DMS53 treated with DMSO at 0.1 percent for 48 hours (cell line): Measurements from ENCODE around the gene APOL4.
"Not testable (repeated sequence)": the region's sequence is repeated elsewhere in the genome, so short reads cannot be mapped to it uniquely, and the experiment has no call there.

ENCODE experiments used
- DNase-seq: peaks from one replicate; lab custom pipeline; 2025; ENCODE audit not compliant: unreplicated experiment; lab: John Stamatoyannopoulos, UW

The APOL4 gene

GRCh38 chr22:36187862-36188261 is 13.7 kb downstream of the APOL4 start:
- not testable (repeated sequence) for DNase-seq

GRCh38 chr22:36185828-36186624 is 15.6 kb downstream of the APOL4 start:
- DNase-seq: no peak

- DNase-seq: no peak
Observed at GRCh38 chr22:36184433-36185025, 17.1 kb downstream of the APOL4 start.

GRCh38 chr22:36183446-36183845 is 18.2 kb downstream of the APOL4 start:
- no peak for DNase-seq

DNA sequence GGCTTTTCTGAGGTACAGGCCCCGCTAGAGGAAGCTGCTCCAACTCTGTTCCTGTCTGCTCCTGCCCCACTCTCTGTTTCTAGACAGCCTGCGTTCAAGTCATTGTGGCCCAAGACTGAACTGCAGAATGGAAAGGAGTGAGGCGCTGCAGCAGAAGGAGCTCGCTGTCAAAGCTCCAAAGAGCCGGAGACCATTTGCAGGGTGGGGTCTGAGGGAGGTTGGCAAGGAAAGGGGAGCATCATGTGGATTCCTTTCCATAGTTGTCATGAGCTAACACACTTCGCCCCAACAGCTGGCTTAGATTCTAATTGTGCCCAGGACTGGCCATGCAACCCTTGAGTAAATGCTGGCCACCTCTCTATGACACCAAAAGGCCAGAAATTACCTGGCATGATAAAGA is 18.8 kb downstream of the APOL4 start:
- DNase-seq: no peak

DNA sequence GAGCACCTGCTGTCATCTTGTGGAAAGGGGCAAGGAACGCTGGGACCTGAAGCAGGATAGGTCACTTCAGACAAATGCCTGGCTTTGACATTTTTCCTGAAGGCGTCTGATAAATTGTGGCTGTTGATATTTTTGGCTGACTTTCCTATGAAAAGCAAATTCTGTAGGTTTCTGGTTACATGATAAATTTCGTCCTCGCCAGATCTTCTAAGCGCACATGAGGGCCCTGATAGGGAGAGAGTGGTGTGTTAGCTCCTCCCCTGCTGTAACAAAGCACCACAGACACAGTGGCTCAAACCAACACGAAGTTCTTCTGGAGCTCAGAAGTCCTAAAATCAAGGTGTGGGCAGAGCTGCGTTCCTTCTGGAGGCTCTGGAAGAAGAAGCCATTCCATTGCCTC is 19.6 kb downstream of the APOL4 start:
- DNase-seq: no peak

DNA sequence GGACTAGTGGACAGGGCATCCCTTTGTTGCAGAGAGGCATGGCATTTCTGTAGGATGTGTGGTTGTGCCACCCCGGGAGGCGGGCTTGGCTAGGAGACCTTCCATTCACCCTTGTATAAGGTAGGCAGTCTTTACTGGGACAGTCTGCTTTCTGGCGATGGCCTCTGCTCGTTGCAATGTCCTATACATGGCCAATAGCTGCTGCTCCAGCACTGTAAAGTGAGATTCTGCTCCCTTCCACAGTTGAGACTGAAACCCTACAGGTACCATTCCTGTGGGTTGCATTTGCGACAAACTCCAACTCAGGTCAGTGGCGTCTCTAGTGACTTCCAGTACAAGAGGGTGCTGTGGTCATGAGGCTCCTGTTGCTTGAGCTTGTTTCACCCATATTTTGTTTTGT is 20.7 kb downstream of the APOL4 start:
- no peak for DNase-seq

DNA sequence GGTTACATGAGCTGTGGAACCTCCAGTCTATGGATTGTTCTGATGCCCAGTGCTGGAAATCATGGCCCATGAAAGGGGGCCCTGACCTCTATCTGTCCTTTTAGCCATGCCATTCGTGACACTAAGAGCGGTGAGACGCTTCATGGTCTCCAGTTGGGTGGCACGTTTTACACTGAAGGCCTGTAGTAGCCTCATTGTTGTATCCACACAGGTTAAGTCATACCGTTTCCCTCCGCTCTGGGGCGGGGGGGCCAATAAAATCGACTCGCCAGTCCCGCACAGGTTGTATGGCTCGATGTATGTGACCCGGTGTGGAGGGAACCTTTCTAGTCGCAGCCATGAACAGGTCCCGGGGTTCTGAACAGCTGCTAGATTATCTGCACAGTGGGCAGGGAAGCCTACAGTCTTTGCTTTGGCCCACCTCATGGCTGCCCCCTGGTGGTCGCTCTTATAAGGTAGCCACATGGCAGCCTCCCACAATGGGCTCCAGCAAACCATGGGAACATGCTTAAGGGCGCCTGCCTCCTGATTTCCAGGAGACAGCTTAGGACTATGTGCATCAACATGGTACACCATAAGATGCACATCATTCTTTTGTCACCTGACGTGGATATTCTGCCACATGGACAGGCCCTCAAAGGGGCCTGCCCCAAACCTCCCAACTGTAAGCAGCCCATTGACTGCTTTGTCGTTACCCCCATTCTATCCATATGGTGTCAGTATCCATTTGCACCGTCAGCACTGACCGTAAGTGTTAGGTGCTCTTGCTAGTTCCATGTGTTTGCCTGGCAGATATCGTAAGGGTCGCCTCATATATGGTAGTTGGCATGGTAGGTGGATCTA is 21.4 kb downstream of the APOL4 start:
- no peak for DNase-seq

GRCh38 chr22:36177160-36177559 is 24.4 kb downstream of the APOL4 start:
- DNase-seq: no peak

DNA sequence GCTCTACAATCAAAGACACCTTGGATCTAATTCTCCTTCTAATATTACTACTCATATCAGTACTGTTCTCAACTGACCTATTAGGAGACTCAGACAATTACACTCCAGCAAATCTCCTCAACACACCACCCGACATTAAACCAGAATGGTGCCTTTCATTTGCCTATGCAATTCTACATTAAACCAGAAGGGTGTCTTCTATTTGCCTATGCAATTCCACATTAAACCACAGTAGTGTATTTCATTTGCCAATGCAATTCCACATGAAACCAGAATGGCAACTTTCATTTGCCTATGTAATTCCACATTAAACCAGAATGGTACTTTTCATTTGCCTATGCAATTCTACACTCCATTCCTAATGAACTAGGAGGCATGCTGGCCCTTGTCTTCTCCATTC is 25.7 kb downstream of the APOL4 start:
- no peak for DNase-seq

GRCh38 chr22:36171941-36172340 is 29.7 kb downstream of the APOL4 start:
- DNase-seq: no peak

GRCh38 chr22:36166518-36167220 is 34.9 kb downstream of the APOL4 start:
- no peak for DNase-seq

- DNase-seq: no peak
Observed at GRCh38 chr22:36166086-36166485, 35.5 kb downstream of the APOL4 start.

- DNase-seq: no peak
Observed at GRCh38 chr22:36165141-36165540, 36.5 kb downstream of the APOL4 start.

GRCh38 chr22:36164621-36165020 is 37.0 kb downstream of the APOL4 start:
- no peak for DNase-seq

- DNase-seq: no peak
Observed at GRCh38 chr22:36163497-36163896, 38.1 kb downstream of the APOL4 start.

DNA sequence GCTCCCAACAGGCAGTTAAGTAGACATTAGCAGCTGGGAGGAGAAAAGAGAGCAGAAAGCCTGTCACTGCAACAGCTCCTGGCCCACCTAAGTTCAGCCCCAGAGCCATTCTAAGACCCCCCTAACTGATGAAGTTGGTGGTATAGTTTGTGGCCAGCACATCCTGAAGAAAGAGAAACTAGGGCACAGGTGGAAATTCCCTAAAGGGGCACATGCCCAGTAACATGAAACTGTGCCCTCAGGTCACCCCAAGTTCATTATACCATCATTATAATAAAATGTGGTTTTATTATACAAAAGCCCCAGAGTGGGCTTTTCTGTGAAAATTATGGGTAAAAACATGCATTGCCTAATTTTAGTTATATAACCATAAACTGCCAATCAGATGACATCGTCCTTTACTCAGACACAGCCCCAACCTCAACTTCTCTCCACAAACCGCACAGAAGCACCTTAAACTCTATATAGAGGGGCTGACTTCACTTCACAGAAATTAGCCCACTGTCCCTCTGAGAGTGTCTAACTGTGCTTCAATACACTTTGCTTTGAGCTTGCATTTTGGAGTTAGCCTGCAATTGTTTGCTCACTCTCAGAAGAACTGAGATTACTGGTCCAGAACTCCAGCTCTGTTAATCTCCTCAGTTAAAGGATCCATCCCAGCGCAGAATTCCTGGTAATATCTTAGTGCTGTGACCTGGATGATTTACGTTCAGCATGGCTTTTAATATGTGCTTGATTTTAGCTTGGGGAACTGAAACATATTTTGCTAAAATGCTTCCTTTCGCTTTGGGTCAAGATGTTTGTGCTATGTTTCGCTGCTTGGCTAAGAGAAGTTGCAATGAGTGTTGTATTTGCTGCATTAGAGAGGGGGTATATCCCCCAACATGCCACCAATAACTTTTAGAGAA is 39.2 kb downstream of the APOL4 start:
- no peak for DNase-seq

DNA sequence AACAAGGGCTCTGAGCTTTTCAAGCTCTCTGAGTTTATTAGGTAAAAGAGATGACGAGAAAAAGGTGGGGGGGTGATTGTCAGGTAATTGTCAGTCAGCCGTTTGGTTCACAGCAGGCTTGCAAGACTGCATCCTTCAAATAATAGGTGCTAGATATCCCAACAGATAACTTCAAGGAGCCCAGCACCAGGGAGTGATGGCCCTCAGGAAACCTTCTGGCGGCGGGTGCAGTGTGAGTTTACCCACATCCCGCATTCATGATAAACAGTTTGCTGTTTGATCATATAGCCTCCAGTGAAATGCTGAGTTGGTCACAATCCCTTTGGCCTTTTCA is 39.8 kb downstream of the APOL4 start:
- not testable (repeated sequence) for DNase-seq

DNA sequence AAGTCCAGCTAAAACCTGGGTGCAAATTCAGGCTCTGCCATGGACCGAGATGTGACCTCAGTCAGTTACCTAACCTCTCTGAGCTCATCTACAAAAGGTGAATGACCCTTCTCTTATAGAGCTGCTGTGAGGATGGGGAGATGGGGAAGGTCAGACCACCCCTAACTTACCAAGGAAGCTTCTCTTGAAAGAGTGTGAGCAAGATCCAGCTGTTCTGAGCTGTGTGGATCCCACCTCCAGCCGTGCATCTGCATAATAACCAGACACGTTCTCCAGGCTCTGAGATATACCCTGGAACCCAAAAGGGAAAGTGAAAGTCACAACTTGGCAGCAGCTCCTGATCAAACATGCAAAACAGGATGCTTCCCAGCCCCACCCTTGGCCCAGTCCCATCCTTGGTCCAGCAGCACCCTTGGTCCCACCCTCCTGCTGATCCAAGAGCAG is 41.1 kb downstream of the APOL4 start, which contains the start of gene APOL3:
TSS of gene APOL3 (minus strand) at position 257 of the 444 bp plus-strand sequence. CDS start 11,700 bp downstream, outside the sequence.
- DNase-seq: no peak
